K562 (cell line): ENCODE measurements around the gene CBFA2T3. TPM values are rescaled to one million over a fixed set of nuclear protein-coding genes. Genes with fewer than 3 reads are reported as not detected.

Experiments used
- GATA2 ChIP-seq: sonication (generic); formaldehyde crosslinking; IDR thresholded peaks from 2 replicates; pipeline ENCODE4 v1.4.0; 2020; ENCODE audit warnings: mild to moderate bottlenecking, missing genetic modification reagents
- ID3 ChIP-seq, 2 experiments: fragments of 250-450 bp in 1 of 2; fragments of 450-650 bp in 1 of 2; sonication (Bioruptor Pico) in 1 of 2; IDR thresholded peaks; 2 replicates each; pipeline versions ENCODE4 v1.6.1 to v1.8.0; 2016 to 2021; ENCODE audit warnings: mild to moderate bottlenecking in 2 of 2, moderate library complexity in 2 of 2, missing compliant biosample characterization in 1 of 2, missing genetic modification characterization in 1 of 2
- NR4A1 ChIP-seq, 2 experiments: fragments of 250-450 bp in 1 of 2; fragments of 450-650 bp in 1 of 2; sonication (Bioruptor Pico) in 1 of 2; IDR thresholded peaks; 2 replicates each; pipeline versions ENCODE4 v1.4.0 to v1.6.1; 2016 to 2020; ENCODE audit warnings: mild to moderate bottlenecking in 2 of 2, missing compliant biosample characterization in 1 of 2, missing genetic modification characterization in 1 of 2, moderate library complexity in 1 of 2
- PHB2 ChIP-seq: fragments of 450-650 bp; IDR thresholded peaks from 2 replicates; pipeline ENCODE4 v1.6.1; 2017; ENCODE audit warnings: low read depth
- REST ChIP-seq, 2 experiments: fragments of 450-650 bp; formaldehyde crosslinking in 1 of 2; IDR thresholded peaks; 2 replicates each; pipeline versions ENCODE4 v1.4.0 to v1.6.1; 2014 to 2020; ENCODE audit warnings: mild to moderate bottlenecking in 2 of 2, borderline replicate concordance in 1 of 2, low read depth in 1 of 2
- ZNF140 ChIP-seq: fragments of 250-450 bp; sonication (Bioruptor Pico); IDR thresholded peaks from 2 replicates; pipeline ENCODE4 v1.8.0; 2021; ENCODE audit warnings: moderate library complexity, mild to moderate bottlenecking, inconsistent platforms
- ZNF407 ChIP-seq: fragments of 450-650 bp; IDR thresholded peaks from 2 replicates; pipeline ENCODE4 v1.6.1; 2016; ENCODE audit warnings: low read depth
- polyA plus RNA-seq, 8 experiments: library from polyadenylated mRNA; depleted of rRNA in 4 of 8; stranded (reverse) in 5 of 8; unstranded in 3 of 8; fragments of >200 nt; fragmentation: Nextera tagmentation in 2 of 8; fragmentation: Illumina TruSeq in 1 of 8; extraction: Ambion mirVana in 2 of 8; extraction: Trizol in 1 of 8; gene quantifications; 2 replicates each; pipeline versions ENCODE4 v1.2.1 to v1.2.3, GENCODE V29; 2011 to 2014; ENCODE audit warnings: inconsistent platforms in 1 of 8, missing spikeins in 1 of 8
- total RNA-seq, 7 experiments: library from RNA; depleted of rRNA in 6 of 7; stranded (reverse); fragments of >200 nt in 6 of 7; fragmentation: Illumina TruSeq in 2 of 7; extraction: Trizol in 2 of 7; gene quantifications; 2 replicates each; pipeline versions ENCODE4 v1.2.1 to v1.2.3, GENCODE V29; 2011 to 2021; ENCODE audit warnings: low replicate concordance in 1 of 7

The CBFA2T3 gene
- total and polyA plus RNA-seq, 9 of the 15 experiments (the other 6 are each of a cell fraction or from before 2014, with no cell fraction given): 2.3 to 145 (median 6.7) TPM

- TF ChIP-seq ZNF140 (CRISPR knock-in tag): no peak
- TF ChIP-seq NR4A1 (CRISPR knock-in tag; IDR thresholded peaks at IDR 0.05): no peak
- TF ChIP-seq NR4A1 (tag; IDR thresholded peaks at IDR 0.05): peak; percentile 77
- no peak for TF ChIP-seq GATA2 (CRISPR knock-in tag)
- no peak for TF ChIP-seq ID3 (CRISPR knock-in tag; IDR thresholded peaks at IDR 0.05)
- TF ChIP-seq ID3 (tag; IDR thresholded peaks at IDR 0.05): peak; percentile 77; the same call in 1 of the 2 replicates
- no peak for TF ChIP-seq REST (IDR thresholded peaks at IDR 0.05; ENCODE audit: borderline replicate concordance)
- no peak for TF ChIP-seq REST (CRISPR knock-in tag; IDR thresholded peaks at IDR 0.05; ENCODE audit: low read depth)
- TF ChIP-seq PHB2: no peak
- no peak for TF ChIP-seq ZNF407
Observed at GRCh38 chr16:88871349-88871702, 105.7 kb downstream of the CBFA2T3 start (continued).
